CD4-positive, alpha-beta T cell treated with Interleukin-17A for 4 hours (primary cell): ENCODE data around the gene SWSAP1.
"Not testable (repeated sequence)": the region's sequence is repeated elsewhere in the genome, so short reads cannot be mapped to it uniquely, and the experiment has no call there.

Source experiments
- DNase-seq: peaks from one replicate; pipeline ENCODE4 v3.0.0-alpha.2; 2020; ENCODE audit warnings: mixed read lengths

Gene SWSAP1

GRCh38 chr19:11374433-11375142, at the start of gene SWSAP1:
Gene SWSAP1 (plus strand): TSS chr19:11374666. CDS start chr19:11374681, 15 bp downstream.
- DNase-seq: peak; percentile 97

- no peak for DNase-seq
These were observed 49.6 kb upstream of the SWSAP1 start for GRCh38 chr19:11324748-11325389.

- DNase-seq: no peak
These were observed 48.9 kb upstream of the SWSAP1 start for GRCh38 chr19:11325544-11325943.

- no peak for DNase-seq
These were observed 44.3 kb upstream of the SWSAP1 start for GRCh38 chr19:11330127-11330526.

- DNase-seq: no peak
These were observed 43.0 kb upstream of the SWSAP1 start for GRCh38 chr19:11331502-11331901.

GRCh38 chr19:11332822-11333221, 41.6 kb upstream of the SWSAP1 start:
- DNase-seq: no peak

GRCh38 chr19:11333838-11334237, 40.6 kb upstream of the SWSAP1 start:
- DNase-seq: not testable (repeated sequence)

- no peak for DNase-seq
These were observed 38.9 kb upstream of the SWSAP1 start for GRCh38 chr19:11335449-11336146.

GRCh38 chr19:11337080-11337479, 37.4 kb upstream of the SWSAP1 start:
- DNase-seq: peak; percentile 19

GRCh38 chr19:11338121-11338520, 36.3 kb upstream of the SWSAP1 start:
- no peak for DNase-seq

GRCh38 chr19:11338569-11339253, 35.8 kb upstream of the SWSAP1 start:
- no peak for DNase-seq

GRCh38 chr19:11339254-11340098, 35.0 kb upstream of the SWSAP1 start, which contains the start of gene RAB3D:
Gene RAB3D (minus strand): TSS chr19:11339657. CDS start chr19:11337399, 2,258 bp downstream.
- DNase-seq: peak; percentile 93

GRCh38 chr19:11340099-11340467, 34.4 kb upstream of the SWSAP1 start:
- DNase-seq: not testable (repeated sequence)

- DNase-seq: no peak
These were observed 32.0 kb upstream of the SWSAP1 start for GRCh38 chr19:11342429-11342828.

- no peak for DNase-seq
These were observed 29.2 kb upstream of the SWSAP1 start for GRCh38 chr19:11345122-11345803.

GRCh38 chr19:11346104-11346940, 28.1 kb upstream of the SWSAP1 start, which contains the start of the genes CCDC159 and TMEM205:
Gene CCDC159 (plus strand): TSS chr19:11346519. CDS start chr19:11346607, 88 bp downstream.
Gene TMEM205 (minus strand): TSS chr19:11346268. CDS start chr19:11345619, 649 bp downstream.
- DNase-seq: peak; percentile 99

- DNase-seq: no peak
These were observed 26.9 kb upstream of the SWSAP1 start for GRCh38 chr19:11347546-11348039.

- DNase-seq: no peak
These were observed 25.3 kb upstream of the SWSAP1 start for GRCh38 chr19:11349171-11349570.

GRCh38 chr19:11354102-11354501, 20.4 kb upstream of the SWSAP1 start:
- not testable (repeated sequence) for DNase-seq
